Measurements from ENCODE around the gene PCBP3.

Gene PCBP3

DNA sequence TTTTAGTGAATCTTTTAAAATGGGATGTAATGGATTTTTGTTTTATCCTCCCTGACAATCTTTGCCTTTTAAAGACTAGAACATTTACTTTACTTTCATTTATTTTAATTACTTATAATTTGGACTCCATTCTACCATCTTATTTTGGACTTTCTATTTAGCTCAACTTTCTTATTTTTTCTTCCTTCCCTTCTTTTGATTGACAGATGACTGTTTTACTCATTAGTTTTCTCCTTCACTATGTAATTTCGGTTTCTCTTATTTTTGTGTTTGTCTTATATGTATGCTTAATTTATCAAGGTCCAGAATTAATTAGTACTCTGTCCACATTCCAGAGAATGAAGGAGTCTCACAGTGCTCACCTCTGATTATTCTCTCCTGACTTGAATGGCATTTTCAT lies 109.9 kb downstream of the PCBP3 start:
- DNase-seq (ENCODE audit: low read depth in 2 of 2) = no peak

DNA sequence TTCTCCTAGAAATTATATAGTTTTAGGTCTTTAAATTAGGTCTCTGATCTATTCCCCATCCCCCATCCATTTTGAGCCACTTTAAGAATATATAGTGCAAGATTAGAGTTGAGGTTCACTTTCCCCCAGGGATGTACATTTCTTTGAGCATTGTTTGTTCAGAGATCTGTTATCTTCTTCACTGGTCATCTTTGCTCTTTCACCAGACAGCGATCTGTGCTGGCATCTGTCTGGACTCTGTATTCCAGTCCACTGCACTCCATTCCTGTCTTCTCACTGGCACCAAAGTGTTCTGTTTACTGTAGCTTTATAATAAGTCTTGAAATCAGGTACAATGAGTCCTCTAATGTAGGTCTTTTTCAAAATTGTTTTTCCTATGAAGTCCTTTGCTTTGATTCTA lies 112.5 kb downstream of the PCBP3 start:
- DNase-seq (ENCODE audit: low read depth in 2 of 2) = no peak

DNA sequence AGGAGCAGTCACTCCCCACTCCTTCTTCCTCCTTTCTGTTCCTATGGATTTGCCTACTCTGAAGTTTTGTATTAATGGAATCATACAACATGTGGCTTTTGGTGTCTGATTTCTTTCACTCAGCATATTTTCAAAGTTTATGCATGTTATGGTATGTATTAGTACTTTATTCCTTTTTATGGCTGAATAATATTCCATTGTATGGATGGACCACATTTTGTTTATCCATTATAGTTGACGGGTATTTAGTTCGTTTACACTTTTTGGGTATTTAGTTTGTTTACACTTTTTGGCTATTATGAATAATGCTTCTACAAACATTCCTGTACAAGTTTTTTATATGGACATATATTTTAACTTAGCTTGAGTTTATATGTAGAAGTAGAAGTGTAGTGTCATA lies 113.1 kb downstream of the PCBP3 start:
- DNase-seq (ENCODE audit: low read depth in 2 of 2) = no peak

DNA sequence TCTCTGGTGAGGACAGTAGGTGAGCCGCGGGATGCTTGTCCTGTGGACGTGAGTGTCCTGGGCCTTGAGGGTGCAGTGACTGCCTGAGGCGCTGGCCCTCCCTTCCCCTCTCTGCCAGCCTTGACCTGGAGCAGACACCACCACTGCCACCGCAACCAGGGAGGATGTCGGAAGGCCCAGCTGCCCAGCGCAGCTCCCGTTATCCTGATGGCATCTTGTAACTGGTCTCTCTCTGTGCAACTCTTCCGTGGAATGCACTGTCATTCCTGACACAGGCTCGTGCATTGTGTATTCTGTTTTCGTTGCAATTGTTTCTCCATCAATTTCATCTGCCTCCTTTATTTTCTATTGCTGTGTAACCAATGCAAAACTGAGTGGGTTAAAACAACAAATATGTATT lies 118.2 kb downstream of the PCBP3 start:
- DNase-seq (ENCODE audit: low read depth in 2 of 2) = no peak

DNA sequence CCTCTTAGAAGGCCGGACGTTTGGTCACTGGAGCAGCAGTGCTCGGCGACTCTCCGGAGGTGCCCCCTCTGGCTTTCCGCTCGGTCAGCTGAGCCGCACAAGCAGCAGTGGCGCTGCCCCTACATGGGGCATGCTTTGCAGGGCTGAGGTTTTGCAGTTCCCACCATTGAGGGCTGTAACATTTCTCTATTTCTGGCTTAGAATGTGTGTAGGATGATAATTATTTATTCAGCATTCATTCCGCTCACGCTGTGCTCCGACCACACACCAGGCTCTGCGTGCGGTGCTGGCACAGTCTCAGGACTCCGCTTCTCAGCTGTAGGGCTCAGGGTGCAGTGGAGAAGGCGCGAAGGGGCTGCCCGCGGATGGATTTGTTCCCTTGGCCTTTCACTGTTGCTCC lies 119.5 kb downstream of the PCBP3 start:
- DNase-seq (ENCODE audit: low read depth in 2 of 2) = no peak

DNA sequence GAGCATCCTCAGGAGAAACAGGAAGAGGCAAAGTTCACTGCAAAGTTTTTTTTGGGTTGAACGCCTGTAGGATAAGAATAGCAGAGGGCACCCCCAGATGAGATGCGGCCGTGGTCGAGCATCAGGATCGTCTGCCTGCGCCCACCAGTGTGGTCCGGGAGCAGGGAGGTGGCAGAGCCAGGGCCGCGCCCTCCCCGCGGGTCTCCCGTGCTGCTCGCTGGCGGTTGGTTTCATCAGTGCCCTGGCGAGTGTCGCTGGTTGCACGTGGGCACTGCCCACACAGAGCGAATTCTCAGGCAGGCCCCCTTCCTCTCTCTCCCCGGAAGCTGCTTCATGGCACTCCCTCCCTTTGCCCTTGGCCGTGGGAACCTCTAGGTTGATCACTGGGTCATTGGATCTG lies 120.0 kb downstream of the PCBP3 start:
- no peak for DNase-seq (ENCODE audit: low read depth in 2 of 2)

DNA sequence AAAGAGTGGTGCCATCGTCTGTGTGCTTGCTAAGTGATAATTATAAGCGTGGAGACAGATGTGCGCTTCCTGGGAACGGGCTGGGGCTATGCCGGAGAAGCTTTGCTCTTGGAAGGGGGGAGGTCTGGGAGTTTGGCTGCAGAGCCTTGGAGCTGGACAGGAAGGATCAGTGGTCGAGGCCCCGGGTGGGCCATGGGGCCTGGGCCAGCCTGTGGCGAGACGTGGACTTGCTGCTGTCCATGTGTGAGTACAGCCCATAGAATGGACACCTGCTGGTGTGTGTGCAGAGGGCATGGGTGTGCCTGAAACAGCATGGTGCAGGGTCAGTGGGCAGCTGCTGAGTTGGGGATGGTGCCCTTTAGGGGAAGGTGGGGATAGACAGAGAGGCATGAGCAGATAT lies 121.3 kb downstream of the PCBP3 start:
- no peak for DNase-seq (ENCODE audit: low read depth in 2 of 2)

DNA sequence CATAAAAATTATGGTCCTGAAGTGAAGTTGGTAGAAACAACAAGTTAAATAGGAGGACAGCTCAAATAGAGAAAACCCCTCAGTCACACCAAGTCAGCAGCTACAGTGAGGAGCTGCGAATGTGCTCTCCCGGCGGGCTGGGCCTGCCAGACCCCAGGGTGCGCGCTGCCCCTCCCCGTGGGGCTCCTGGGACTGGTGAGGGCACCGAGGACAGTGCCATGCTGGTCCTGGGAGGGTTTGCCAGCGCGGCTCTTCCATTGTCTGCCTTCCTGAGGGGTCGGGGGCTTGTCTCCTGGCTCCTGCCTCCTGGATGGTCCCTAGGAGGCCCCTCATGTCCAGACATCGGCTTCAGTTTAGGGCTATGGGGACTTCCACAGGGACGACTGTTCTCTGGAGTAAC lies 121.8 kb downstream of the PCBP3 start:
- DNase-seq (ENCODE audit: low read depth in 2 of 2) = no peak

DNA sequence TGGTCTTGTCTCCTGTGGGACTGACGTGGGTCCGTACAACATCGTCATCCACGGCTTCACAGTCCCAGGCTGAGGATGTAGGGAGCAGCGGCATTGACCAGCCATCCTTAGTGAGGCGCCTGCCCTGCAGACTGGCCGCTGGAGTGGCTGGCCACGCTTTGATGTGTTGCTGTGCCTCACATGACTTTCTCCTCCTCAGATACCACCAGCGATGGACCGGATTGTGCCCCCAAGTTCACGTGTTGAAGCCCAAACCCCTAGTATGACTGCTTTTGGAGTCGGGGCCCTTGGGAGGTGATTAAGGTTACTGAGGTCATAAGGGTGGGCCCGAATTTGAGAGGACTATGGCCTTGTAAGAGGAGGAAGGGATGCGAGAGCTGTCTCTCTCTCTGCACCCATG lies 122.5 kb downstream of the PCBP3 start:
- DNase-seq (ENCODE audit: low read depth in 2 of 2) = no peak

DNA sequence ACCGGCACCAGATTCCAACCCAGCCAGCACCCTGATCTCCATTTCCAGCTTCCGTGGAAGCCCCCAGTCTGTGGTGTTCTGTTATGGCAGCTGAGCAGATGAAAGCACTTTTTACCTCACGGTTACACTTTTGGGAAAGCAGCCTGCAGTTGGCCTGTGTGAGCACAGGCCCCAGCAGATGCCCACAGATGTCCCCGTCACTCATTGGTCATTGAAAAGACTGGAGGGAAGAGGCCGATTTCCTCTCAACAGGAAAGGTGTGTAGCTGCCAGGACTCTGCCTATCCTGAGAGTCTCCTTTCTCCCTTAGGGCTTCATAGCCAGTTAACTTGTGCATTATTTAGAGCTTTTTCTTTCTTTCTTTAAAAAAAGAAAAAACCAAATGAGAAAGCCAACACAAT lies 123.0 kb downstream of the PCBP3 start:
- no peak for DNase-seq (ENCODE audit: low read depth in 2 of 2)

DNA sequence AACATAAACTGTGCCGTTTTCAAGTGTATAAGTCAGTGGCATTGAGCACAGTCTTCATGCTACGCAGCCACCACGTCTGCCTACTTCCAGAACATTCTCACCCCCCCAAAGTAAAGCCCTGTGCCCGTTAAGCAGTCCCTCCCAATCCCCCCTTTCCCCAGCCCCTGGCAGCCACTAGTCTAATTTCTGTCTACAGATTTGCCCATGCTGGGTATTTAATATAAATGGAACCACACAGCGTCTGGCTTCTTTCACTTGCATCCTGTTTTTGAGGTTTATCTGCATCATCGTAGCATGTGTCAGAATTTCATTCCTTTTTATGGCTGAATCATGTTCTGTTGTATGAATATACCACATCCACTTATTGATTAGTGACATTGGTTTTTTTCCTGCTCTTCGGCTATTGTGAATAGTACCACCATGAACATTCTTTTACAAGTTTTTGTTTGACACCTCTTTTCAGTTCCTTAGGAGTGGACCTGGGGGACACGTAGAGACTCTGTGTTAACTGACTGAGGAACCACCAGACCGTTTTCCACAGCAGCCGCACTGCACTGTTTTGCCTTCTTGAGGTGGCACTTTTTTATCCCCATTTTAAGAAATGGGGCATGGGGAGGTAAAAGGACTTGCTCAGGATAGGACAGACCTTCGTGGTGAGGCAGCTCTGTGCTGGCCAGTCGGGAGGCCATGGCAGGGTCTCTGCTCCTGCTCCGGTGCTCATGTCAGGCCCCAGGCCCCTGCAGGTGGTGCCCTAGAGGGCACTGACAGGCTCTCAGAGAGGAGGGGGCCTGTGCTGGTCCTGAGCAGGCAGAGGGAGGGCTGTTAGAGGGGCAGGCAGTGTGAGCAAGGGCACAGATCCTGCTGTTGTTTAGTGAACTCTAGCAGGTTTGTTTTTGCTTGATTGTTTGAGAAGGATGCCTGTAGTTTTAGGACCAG lies 123.8 kb downstream of the PCBP3 start:
- no peak for DNase-seq (ENCODE audit: low read depth in 2 of 2)

DNA sequence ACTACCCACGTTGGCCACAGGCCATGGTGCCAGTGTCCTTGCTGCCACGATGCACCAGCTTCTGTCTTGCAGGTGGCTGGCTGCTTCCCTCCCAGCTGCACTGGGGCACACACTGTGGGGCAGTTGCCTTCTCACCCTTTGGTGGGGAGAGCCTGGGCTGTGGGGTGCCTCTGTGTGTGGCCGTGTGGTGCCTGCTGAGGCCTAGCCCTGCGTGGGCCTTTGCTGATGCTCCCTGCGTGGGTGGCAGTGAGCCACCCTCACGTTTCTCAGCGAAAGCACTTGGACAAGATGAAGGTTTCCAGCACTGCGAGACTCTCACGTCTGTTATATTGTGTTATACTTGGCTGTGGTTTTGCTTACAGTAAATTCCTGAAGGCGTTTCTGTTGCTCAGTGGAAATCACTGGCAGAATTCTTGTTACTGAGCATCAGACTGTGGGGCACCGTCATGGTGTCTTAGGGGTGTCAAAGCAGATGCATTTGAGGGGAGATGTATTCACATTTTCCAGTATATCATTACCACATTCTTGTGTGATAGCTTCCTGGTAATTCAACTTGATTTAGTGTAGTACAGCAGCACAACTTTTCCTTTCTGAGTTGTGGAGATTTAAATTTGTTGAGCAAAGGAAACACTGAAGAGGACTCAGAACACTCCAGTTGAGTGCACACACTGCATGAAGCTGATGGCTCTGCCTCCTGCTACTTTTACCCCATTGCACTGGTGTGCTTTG lies 124.7 kb downstream of the PCBP3 start:
- peak in 1 of 2 donors; percentile 25 for DNase-seq (ENCODE audit: low read depth in 2 of 2)

DNA sequence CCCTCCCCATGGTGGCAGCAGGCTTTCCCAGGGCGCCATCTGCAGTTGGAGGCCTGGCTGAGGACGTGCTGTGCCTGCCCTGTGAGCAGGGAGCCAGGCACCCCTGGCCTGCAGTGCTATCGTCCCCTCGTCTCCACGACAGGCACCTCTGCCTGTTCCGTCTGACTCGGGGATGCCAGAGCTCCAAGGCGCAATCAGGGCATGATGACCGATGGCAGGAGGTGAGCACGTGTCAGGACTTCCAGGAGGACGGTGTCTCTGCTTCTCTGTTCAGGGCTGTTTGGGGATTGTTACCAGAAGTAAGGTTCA lies 125.2 kb downstream of the PCBP3 start:
- DNase-seq (ENCODE audit: low read depth in 2 of 2) = no peak

DNA sequence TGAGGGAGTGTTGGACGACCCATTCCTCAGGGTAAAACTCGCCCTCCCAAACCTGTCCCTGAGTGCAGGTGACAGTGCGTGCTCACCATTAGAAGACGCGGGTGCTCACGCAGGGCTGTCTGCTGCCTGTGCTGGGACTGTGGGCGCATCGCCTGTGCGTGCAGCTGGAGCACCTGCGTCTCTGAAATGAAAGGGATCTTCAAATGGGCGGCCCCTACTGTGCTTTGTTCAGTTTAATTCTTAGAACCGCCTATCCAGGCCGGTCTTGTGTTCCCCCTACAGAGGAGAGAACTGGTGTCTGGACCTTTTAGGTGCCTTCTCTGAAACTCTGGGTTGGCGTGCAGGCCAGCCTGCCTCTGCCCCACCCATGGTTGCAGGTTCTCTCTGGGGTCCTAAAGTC lies 125.8 kb downstream of the PCBP3 start:
- no peak for DNase-seq (ENCODE audit: low read depth in 2 of 2)

DNA sequence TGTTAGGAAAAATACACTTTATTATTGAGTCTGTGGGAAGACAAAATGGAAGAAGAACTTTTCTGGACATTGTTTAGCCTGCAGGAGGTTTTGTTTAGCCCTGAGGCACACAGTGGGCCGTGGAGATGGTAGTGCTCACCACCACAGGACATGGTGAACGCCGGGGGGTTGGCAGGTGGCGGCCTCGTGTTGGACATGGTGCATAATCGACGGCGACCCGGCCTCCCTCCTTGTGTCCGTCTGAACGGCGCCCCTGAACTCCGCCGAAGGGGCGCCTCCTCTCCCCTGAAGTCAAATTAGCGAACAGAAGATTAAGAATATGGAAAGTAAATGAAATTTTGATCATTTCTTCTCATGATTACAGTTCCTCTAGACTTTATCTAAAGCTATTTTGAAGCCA lies 126.4 kb downstream of the PCBP3 start:
- no peak for DNase-seq (ENCODE audit: low read depth in 2 of 2)

DNA sequence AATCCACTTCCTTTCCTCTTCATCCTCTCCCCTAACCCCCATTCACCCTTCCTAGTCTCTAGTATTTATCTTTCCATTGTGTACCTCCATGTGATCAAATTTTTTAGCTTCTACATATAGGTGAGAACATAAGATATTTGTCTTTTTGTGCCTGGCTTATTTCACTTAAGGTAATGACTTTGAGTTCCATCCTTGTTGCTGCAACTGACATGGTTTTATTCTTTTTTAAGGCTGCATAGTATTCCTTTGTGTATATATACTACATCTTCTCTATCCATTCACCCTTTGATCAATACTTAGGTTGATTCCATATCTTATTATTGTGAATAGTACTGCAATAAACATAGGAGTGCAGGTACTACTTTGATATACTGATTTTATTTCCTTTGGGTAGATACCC lies 128.7 kb downstream of the PCBP3 start:
- DNase-seq (ENCODE audit: low read depth in 2 of 2) = no peak

DNA sequence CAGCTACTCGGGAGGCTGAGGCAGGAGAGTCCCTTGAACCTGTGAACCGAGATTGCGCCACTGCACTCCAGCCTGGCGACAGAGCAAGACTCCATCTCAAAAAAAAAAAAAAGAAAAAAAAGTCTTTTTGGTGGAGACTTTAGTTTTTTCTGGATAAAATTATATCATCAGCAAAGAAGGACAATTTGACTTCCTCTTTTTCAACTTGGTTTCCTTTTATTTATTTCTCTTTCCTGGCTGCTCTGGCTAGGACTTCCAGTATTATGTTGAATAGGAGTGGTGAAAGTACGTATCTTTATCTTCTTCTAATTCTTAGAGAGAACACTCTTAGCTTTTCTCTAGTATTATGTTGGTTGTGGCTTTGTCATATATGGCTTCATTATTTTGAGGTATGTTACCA lies 130.8 kb downstream of the PCBP3 start:
- DNase-seq (ENCODE audit: low read depth in 2 of 2) = no peak

DNA sequence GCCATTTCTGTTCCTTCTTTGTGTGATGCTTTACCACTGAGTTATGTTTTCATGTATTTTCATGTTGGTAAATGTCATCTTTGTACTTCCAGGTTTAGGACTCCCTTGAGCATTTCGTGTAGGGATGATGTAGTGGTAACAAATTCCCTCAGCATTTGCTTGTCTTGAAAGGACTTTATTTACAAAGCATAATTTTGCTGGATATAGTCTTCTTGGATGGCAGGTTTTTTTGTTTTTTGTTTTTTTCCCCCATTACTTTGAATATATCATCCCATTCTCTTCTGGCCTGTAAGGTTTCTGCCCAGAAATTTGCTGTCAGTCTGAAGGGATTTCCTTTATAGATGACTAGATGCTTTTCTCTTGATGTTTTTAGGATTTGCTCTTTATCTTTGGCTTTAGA lies 133.4 kb downstream of the PCBP3 start:
- no peak for DNase-seq (ENCODE audit: low read depth in 2 of 2)

DNA sequence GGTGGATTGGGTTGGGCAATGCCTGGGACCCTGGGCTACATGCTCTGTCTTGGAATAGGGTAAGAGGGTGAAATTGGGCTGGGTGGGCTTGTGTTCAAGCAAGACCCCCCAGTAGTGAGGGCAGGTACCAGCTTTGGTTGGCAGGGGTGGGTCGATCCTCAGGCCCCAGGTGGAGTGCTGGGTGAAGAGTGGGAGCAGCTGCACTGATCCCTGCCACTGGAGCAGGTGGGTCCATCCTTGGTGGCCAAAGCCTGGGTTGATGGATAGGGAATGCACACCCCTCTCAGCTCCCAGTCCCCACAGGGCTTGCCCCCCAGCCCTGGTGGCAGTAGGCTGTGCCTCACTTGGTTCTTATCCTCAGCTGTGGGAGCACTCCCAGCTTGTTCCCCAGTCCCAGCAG lies 135.2 kb downstream of the PCBP3 start:
- no peak for DNase-seq (ENCODE audit: low read depth in 2 of 2)

DNA sequence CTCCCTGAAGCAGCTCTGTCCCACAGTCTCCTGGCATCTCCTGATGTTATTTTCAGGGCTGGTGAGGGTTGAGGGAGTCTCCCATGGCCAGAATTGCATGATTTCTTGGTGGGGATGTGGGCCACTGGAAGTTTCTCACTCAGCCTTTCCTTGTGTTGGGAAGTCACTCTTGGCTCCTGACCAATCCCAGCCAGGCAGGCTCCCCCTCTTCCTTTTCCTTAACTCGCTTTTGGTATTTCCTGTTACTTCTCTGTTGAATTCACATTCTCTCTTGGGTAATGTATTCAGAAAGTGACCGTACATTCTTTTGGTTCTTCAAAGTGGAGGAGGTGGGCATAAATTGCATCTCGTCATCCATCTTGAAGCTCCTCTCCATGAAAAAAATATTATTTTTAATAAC lies 135.7 kb downstream of the PCBP3 start:
- DNase-seq (ENCODE audit: low read depth in 2 of 2) = no peak

DNA sequence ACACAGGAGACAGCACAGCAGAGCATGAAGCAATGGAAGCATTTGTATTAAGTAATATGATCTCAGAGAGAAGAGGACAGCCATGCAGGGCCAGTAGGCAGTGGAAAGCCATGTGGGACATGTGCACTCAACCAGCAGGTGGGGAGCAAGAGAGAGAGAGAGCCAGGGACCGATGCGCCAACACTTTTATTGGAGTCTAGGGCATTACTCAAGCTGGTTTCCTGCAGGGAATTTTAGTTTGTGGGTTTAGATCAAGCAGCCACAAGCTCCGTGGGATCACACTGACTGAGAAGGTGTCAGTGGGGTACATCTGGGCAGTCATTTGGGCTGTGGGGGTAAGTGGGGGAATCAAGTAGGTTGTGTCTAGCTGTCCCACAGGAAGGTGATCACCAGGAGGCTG lies 137.1 kb downstream of the PCBP3 start:
- no peak for DNase-seq (ENCODE audit: low read depth in 2 of 2)

DNA sequence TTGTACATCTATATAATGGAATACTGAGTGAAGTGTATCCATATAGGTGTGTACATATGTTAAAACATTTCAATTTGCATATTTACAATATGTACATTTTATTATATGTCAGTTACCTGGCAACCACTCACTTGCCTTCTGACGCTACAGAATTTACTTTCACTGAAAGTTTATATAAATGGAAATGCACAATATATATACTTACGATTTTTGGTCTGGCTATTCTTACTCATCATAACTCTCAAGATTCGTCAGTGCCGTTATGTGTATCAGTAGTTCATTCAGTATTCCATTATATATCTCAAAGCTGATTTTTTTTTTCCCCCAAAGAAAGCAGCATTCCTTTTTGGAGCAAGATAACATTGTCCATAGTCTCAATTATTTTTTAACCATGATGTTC lies 138.2 kb downstream of the PCBP3 start:
- no peak for DNase-seq (ENCODE audit: low read depth in 2 of 2)

DNA sequence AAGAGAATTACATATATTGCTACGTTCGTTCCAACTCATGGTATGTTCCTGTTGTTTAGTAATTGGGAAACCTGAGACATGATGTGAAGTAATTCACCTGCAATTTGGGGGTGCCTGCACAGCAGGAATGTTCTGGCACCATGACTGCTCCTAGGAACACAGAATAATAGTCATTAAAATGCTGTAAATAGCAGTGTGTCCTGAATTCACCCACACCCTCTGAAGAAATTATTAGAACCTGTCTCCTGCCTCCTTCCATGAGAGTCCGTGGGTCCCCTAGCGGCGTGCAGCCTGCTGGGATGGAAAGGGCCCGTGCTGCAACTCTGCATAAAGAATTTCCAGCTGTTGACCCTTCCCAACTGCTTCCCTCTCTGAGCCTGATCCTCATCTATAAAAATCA lies 143.1 kb downstream of the PCBP3 start:
- DNase-seq (ENCODE audit: low read depth in 2 of 2) = no peak

DNA sequence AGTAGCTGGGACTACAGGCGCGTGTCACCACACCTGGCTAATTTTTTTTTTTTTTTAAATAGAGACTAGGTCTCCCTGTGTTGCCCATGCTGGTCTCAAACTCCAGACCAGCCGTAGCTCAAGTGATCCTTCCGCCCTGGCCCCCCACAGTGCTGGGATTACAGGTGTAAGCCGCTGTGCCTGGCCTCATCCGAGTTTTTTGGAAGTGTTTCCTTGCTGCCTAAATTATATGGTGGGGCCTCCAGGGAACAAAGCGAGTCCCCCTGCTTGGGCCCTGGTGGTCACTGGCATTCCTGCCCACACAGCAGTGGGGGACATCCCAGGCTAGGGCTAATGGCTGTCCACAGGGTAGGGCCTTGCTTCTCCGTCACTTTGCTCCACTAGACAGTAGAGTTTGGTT lies 143.8 kb downstream of the PCBP3 start:
- DNase-seq (ENCODE audit: low read depth in 2 of 2) = no peak
